Measurements from ENCODE around the gene PRICKLE4. TPM values are rescaled to one million over a fixed set of nuclear protein-coding genes. Genes with fewer than 3 reads are reported as not detected.

The PRICKLE4 gene
- total RNA-seq, 1 experiment from 2014 or later: 1.7 TPM

Other genes with a start within 250 kb of the PRICKLE4 start
- gene FOXP4, start 234.4 kb upstream of the PRICKLE4 start, total RNA-seq (2014; rRNA removed): 4.2 and 4.6 TPM in 2 replicates
- gene MDFI, start 142.3 kb upstream of the PRICKLE4 start, total RNA-seq (2014; rRNA removed): 0.23 TPM in 1 of 2 replicates, not detected in the other
- gene TFEB, start 45.2 kb upstream of the PRICKLE4 start, total RNA-seq (2014; rRNA removed): 2.4 and 3.6 TPM in 2 replicates
- not detected in 2 replicates for gene PGC, start 33.4 kb upstream of the PRICKLE4 start, total RNA-seq (2014; rRNA removed)
- 3.3 and 3.4 TPM in 2 replicates for gene FRS3, start 882 bp upstream of the PRICKLE4 start, total RNA-seq (2014; rRNA removed)
- 157 and 160 TPM in 2 replicates for gene TOMM6, start 6.9 kb downstream of the PRICKLE4 start, total RNA-seq (2014; rRNA removed)
- gene USP49, start 114.6 kb downstream of the PRICKLE4 start, total RNA-seq (2014; rRNA removed): 1.6 and 1.7 TPM in 2 replicates
- 22.5 and 26.2 TPM in 2 replicates for gene MED20, start 140.4 kb downstream of the PRICKLE4 start, total RNA-seq (2014; rRNA removed)
- 18.5 and 23.7 TPM in 2 replicates for gene BYSL, start 140.7 kb downstream of the PRICKLE4 start, total RNA-seq (2014; rRNA removed)
- gene CCND3, start 161.0 kb downstream of the PRICKLE4 start, total RNA-seq (2014; rRNA removed): 176 and 251 TPM in 2 replicates

All from LHCN-M2 (cell line).